Activated naive CD4-positive, alpha-beta T cell treated with anti-CD3 and anti-CD28 coated beads, Interleukin-2, amount 50 U/mL, for 72 hours (primary cell): ENCODE measurements around the gene PDP2. TPM values are rescaled to one million over a fixed set of nuclear protein-coding genes. Genes with fewer than 3 reads are reported as not detected.
"Not testable (repeated sequence)": the region's sequence is repeated elsewhere in the genome, so short reads cannot be mapped to it uniquely, and the experiment has no call there.

Experiments
- ATAC-seq, 2 donors: fragments of 150-1000 bp; cut with Tn5 transposase; 2 replicates each; pipeline ENCODE4 v1.10.0; 2021; ENCODE audit warnings: mild to moderate bottlenecking in 2 of 2, moderate library complexity in 2 of 2
- DNase-seq, 2 donors: peaks; one replicate each; pipeline ENCODE4 v3.0.0; 2021 to 2022; ENCODE audit warnings: low spot score in 2 of 2
- H3K27ac Mint-ChIP-seq, 2 donors: one replicate each; pipeline ENCODE4 v1.8.0; 2022; ENCODE audit warnings: mild to moderate bottlenecking in 2 of 2, mixed read lengths in 2 of 2
- H3K36me3 Mint-ChIP-seq, 2 donors: one replicate each; pipeline ENCODE4 v1.8.0; 2022; ENCODE audit warnings: mixed read lengths in 2 of 2
- H3K9me3 Mint-ChIP-seq, 2 donors: one replicate each; pipeline ENCODE4 v1.8.0; 2022; ENCODE audit warnings: mixed read lengths in 2 of 2
- total RNA-seq, 2 donors: library from RNA; stranded (reverse); gene quantifications; one replicate each; pipeline ENCODE4 v1.2.3, GENCODE V29; 2022

The PDP2 gene
- total RNA-seq, 2 donors from 2014 or later, result 28.7 to 65.1 TPM

GRCh38 chr16:66894055-66894454 lies 13.7 kb downstream of the PDP2 start:
- no peaks in the 10 kb centered on the region for H3K9me3 Mint-ChIP-seq
- H3K27ac Mint-ChIP-seq, result no peak overlapping the region
- ATAC-seq, result no peak

DNA sequence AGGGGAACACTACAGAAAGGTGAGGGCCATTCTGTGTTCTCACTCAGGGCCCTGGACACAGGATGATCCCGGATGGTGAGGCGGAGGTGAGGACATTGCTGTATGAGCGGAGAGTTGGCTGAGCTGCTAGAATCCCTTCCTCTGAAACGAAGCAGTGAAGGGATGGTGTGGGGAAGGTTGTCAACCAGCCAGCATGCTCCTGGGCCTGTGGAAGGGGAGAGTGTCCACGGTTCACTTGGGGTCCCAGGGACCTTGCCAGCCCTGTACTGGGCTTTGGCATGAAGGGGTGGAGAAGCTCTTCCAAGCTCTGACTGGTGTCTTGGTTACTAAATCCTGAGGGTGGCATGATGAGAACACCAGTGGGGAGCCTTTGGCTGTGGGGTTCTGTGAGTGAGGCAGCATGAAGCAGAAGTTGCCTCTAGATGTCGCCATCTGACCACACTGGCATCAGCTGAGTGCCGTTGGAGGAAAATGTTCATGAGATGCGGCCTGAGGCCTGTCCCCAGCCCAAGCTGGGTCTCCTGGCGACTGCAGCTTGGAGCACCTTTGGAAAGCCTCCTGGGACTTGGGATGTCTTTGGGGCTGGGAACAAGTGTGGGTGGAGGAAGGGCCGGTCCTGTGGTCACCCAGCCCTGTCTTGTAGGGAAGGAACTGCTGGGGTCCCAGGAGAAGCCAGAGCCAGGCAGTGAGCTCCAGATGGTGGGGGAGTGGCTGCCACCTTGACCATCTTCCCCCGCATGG lies 14.8 kb downstream of the PDP2 start:
- Mint-ChIP-seq H3K27ac (no peak overlapping the region), H3K9me3 (no peaks in the 10 kb centered on the region)

More at GRCh38 chr16:66894055-66894454, 13.7 kb downstream of the PDP2 start:
- H3K36me3 Mint-ChIP-seq, result no peaks in the 10 kb centered on the region
- no peak for DNase-seq

DNA sequence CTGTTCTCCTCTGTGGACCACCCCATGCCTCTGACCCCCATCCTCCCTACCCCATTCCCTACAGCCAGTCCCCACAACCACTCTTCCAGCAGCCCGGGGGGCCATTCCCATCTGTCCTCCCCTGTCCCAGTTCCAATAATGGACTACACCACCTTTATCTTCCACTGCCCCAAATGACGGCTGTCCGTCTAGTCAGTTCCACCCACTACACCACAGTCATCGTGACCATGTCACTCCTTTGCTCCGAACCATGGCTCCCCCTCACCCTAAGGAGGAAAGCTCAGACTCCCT lies 15.3 kb downstream of the PDP2 start:
- H3K9me3 Mint-ChIP-seq, result no peaks in the 10 kb centered on the region

More for the DNA sequence above, 14.8 kb downstream of the PDP2 start:
- peak; percentile 88 for ATAC-seq
- peak in 1 of 2 donors; percentile 61 for DNase-seq
- no peaks in the 10 kb centered on the region for H3K36me3 Mint-ChIP-seq

DNA sequence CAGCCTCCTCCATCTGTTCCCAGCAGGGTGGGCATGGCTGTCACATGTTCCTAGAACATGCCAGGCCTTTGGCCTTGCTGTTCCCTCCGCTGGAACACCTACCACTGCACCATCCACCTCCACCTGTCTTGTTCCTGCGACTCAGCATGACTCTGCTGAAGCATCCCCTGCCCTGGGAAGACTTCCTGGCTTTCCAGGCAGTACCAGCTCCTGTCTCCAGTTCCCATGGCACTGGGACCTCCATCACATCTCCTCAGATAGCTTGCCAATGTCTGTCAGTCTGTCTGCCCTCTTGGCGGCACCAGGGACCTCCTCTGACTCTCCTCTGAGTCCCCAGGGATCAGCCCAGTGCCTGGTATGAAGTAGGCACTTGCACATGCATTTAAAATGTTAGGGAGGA lies 15.7 kb downstream of the PDP2 start:
- Mint-ChIP-seq H3K9me3 (no peaks in the 10 kb centered on the region), H3K36me3 (no peaks in the 10 kb centered on the region), H3K27ac (peak overlapping the region in 1 of 2 donors; percentile 44)
- DNase-seq (no peak), ATAC-seq (no peak)

More for the DNA sequence above, 15.3 kb downstream of the PDP2 start:
- no peak for ATAC-seq
- H3K36me3 Mint-ChIP-seq, result no peaks in the 10 kb centered on the region
- peak overlapping the region in 1 of 2 donors; percentile 44 for H3K27ac Mint-ChIP-seq
- no peak for DNase-seq

- H3K9me3 Mint-ChIP-seq, H3K27ac Mint-ChIP-seq, DNase-seq, H3K36me3 Mint-ChIP-seq, ATAC-seq: not testable (repeated sequence)
Observed at GRCh38 chr16:66896682-66897081, 16.4 kb downstream of the PDP2 start.

GRCh38 chr16:66898207-66898606 lies 17.9 kb downstream of the PDP2 start:
- no peaks in the 10 kb centered on the region for H3K36me3 Mint-ChIP-seq
- ATAC-seq, result no peak
- H3K27ac Mint-ChIP-seq, result no peak overlapping the region
- DNase-seq, result no peak
- H3K9me3 Mint-ChIP-seq, result no peaks in the 10 kb centered on the region

DNA sequence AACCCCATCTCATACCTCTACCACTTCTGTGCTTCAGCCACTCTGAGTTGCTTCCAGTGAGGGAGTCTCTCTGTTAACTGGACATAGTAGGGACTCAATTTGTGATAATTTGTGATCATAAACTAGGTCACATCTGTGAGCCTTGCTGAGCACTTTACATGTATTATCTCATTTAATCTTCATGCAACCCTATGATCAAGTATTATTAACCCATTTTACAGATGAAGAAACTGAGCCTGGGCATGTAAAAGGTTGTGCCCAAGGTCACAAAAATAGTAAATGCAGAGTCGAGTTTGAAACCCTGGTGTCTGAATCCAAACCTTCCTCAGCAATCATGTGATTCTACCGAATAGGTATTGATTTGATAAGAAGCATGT lies 18.6 kb downstream of the PDP2 start:
- ATAC-seq, result no peak
- Mint-ChIP-seq H3K9me3 (no peaks in the 10 kb centered on the region), H3K36me3 (no peaks in the 10 kb centered on the region), H3K27ac (peak overlapping the region in 1 of 2 donors; percentile 49)
- DNase-seq, result no peak

GRCh38 chr16:66899310-66899944 lies 19.1 kb downstream of the PDP2 start:
- no peaks in the 10 kb centered on the region for H3K36me3 Mint-ChIP-seq
- ATAC-seq (no peak), DNase-seq (no peak)
- H3K27ac Mint-ChIP-seq, result peak overlapping the region; percentile 49 to 78
- no peaks in the 10 kb centered on the region for H3K9me3 Mint-ChIP-seq

GRCh38 chr16:66899945-66900710 lies 19.8 kb downstream of the PDP2 start:
- Mint-ChIP-seq H3K36me3 (no peaks in the 10 kb centered on the region), H3K9me3 (no peaks in the 10 kb centered on the region), H3K27ac (no peak overlapping the region)
- no peak for ATAC-seq
- DNase-seq, result no peak

DNA sequence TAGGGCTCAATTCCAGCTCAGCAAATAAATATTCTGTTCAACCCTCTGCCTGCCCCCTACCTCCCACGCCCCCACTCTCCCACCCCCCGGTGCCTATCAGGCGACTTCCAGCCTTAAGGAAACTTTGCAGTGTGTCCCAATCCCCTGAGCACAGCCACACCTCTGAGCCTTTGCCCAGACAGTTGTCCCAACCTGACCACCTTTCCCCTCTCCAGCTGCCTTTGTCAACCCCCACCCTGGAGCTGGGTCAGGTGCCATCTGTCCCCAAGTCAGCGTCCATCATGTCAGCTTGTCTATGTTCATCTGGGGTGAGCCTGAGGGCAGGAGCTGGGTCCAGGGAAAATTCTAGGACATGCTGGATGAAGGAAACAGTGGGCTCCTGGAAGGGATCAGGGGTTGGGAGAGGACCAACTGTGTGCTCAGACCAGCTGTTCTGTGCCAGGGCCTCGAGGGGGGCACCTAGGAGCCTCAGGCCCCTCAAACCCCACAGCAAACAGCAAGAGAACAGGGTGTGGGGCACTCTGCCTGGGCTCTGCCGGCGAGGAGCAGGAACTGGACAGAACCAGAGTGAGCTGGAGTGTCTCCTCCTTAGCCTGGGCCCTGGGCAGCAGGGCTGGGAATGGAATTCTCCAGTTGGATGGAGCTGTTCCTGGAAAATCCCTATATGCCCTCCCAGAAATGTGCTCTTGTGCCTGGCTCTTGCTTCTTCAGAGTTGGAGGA lies 20.6 kb downstream of the PDP2 start:
- no peaks in the 10 kb centered on the region for H3K9me3 Mint-ChIP-seq
- ATAC-seq, result no peak

GRCh38 chr16:66901626-66902025 lies 21.3 kb downstream of the PDP2 start:
- H3K27ac Mint-ChIP-seq, result no peak overlapping the region
- DNase-seq, result no peak
- no peaks in the 10 kb centered on the region for H3K36me3 Mint-ChIP-seq
- ATAC-seq, result no peak
- H3K9me3 Mint-ChIP-seq, result no peaks in the 10 kb centered on the region

More for the DNA sequence above, 20.6 kb downstream of the PDP2 start:
- no peak overlapping the region for H3K27ac Mint-ChIP-seq
- DNase-seq, result no peak
- no peaks in the 10 kb centered on the region for H3K36me3 Mint-ChIP-seq

GRCh38 chr16:66902648-66903543 lies 22.6 kb downstream of the PDP2 start:
- H3K9me3 Mint-ChIP-seq, result no peaks in the 10 kb centered on the region
- H3K27ac Mint-ChIP-seq, result no peak overlapping the region
- no peaks in the 10 kb centered on the region for H3K36me3 Mint-ChIP-seq
- ATAC-seq (no peak), DNase-seq (no peak)

GRCh38 chr16:66903544-66904427 lies 23.5 kb downstream of the PDP2 start:
- ATAC-seq (no peak), DNase-seq (no peak)
- Mint-ChIP-seq H3K9me3 (no peaks in the 10 kb centered on the region), H3K36me3 (no peaks in the 10 kb centered on the region), H3K27ac (no peak overlapping the region)

- Mint-ChIP-seq H3K36me3 (no peaks in the 10 kb centered on the region), H3K9me3 (no peaks in the 10 kb centered on the region), H3K27ac (no peak overlapping the region)
- ATAC-seq (no peak), DNase-seq (no peak)
Observed at GRCh38 chr16:66904428-66904845, 24.1 kb downstream of the PDP2 start.
